Measurements from ENCODE around the gene ACOT12. TPM values are rescaled to one million over a fixed set of nuclear protein-coding genes. Genes with fewer than 3 reads are reported as not detected.
A peak's percentile ranks its signal among the peaks of the same experiment; 100 is the strongest.
"Not testable (repeated sequence)": the region's sequence is repeated elsewhere in the genome, so short reads cannot be mapped to it uniquely, and the experiment has no call there.

Gene ACOT12
- total RNA-seq, 2 donors from 2014 or later, result not detected

DNA sequence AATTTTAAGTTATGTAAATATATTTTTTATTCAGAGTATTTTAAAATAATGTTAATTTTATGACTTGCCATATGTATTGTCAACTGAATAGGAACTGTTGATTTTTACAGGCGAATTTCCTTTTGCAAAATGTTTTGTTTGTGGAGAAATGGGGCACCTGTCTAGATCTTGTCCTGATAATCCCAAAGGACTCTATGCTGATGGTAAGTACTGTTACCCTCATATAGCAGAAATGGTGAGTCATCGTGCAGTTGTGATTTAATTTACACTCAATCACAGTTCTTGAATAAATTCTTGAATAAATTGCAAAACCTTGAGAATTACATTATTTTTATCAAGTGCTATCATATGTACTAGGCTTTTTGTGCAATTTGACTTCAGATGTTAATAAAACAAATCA, 85.1 kb downstream of the ACOT12 start:
- no peak for ATAC-seq (replicated peaks)
- H3K4me3 Mint-ChIP-seq, result no peak overlapping the region
- no peak overlapping the region for H3K27ac Mint-ChIP-seq
- H3K36me3 Mint-ChIP-seq (ENCODE audit: low read depth), result peaks cover 72% of the 10 kb centered on the region
- no peaks in the 10 kb centered on the region for H3K27me3 Mint-ChIP-seq
- H3K4me1 Mint-ChIP-seq, result peaks cover 7% of the 10 kb centered on the region
- H3K9me3 Mint-ChIP-seq, result no peaks in the 10 kb centered on the region

DNA sequence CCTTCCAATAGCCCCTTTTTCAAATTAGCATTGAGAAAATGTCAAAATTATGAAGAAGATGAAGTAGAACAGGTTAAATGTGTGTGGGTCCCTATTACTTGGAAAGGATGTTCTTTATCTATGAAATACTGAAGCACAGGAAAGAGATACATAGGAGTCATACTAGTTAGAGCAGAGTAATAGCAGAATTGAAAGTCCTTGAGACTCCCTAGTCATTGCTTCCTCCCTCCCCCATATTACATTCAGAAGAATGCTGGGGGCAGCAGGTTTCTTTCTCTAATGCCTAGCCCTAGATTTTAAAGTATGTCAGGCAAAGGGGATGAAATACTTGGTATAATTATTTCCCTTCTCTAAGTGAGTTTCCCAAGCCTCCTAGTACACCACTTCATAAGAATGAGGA, 88.1 kb downstream of the ACOT12 start:
- peak overlapping the region; percentile 62 for H3K4me3 Mint-ChIP-seq
- H3K9me3 Mint-ChIP-seq, result no peaks in the 10 kb centered on the region
- H3K4me1 Mint-ChIP-seq, result peaks cover 13% of the 10 kb centered on the region
- peak; percentile 62 for ATAC-seq (replicated peaks)
- no peaks in the 10 kb centered on the region for H3K27me3 Mint-ChIP-seq
- peak overlapping the region; percentile 38 for H3K27ac Mint-ChIP-seq
- peaks cover 41% of the 10 kb centered on the region for H3K36me3 Mint-ChIP-seq (ENCODE audit: low read depth)

DNA sequence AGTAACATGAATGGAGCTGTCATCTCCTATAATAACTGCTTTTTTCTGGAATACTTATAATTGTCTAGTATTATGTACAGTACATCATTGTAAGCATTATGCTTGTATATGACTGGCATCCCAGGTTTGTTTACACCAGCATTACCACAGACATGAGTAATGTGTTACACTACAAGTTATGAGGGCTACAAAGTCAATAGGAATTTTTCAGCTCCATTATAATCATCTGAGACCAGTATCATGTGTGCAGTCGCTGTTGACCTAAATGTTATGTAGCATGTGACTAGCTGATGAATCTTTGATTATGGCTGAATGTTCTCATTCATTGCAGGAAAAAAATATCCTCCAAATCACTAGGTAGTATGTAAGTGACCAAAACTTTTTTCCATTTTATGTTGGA, 90.4 kb downstream of the ACOT12 start:
- no peak for ATAC-seq (replicated peaks)
- H3K4me1 Mint-ChIP-seq, result peaks cover 28% of the 10 kb centered on the region
- H3K4me3 Mint-ChIP-seq, result peak overlapping the region; percentile 61
- peaks cover 19% of the 10 kb centered on the region for H3K36me3 Mint-ChIP-seq (ENCODE audit: low read depth)
- H3K27me3 Mint-ChIP-seq, result no peaks in the 10 kb centered on the region
- no peaks in the 10 kb centered on the region for H3K9me3 Mint-ChIP-seq
- H3K27ac Mint-ChIP-seq, result peak overlapping the region; percentile 43

DNA sequence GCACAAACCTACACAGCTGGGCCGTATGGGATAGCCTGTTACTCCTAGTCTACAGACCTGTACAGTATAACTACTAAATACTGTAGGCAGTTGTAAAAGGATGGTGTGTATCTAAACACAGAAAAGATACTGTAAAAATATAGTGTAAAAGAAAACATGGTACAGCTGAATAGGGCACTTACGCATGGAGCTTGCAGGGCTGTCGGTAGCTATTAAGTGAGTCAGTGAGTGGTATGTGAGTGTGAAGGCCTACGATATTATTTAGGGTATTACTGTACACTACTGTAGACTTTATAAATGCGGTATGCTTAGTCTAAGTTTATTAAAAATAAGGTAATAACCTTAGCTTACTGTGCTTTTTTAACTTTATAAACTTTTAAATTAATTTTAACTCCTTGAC, 91.3 kb downstream of the ACOT12 start:
- ATAC-seq (replicated peaks), result no peak
- Mint-ChIP-seq H3K27me3 (no peaks in the 10 kb centered on the region), H3K27ac (peak overlapping the region; percentile 90), H3K36me3 (ENCODE audit: low read depth) (peaks cover 16% of the 10 kb centered on the region), H3K4me1 (peaks cover 32% of the 10 kb centered on the region), H3K9me3 (no peaks in the 10 kb centered on the region), H3K4me3 (peak overlapping the region; percentile 86)

DNA sequence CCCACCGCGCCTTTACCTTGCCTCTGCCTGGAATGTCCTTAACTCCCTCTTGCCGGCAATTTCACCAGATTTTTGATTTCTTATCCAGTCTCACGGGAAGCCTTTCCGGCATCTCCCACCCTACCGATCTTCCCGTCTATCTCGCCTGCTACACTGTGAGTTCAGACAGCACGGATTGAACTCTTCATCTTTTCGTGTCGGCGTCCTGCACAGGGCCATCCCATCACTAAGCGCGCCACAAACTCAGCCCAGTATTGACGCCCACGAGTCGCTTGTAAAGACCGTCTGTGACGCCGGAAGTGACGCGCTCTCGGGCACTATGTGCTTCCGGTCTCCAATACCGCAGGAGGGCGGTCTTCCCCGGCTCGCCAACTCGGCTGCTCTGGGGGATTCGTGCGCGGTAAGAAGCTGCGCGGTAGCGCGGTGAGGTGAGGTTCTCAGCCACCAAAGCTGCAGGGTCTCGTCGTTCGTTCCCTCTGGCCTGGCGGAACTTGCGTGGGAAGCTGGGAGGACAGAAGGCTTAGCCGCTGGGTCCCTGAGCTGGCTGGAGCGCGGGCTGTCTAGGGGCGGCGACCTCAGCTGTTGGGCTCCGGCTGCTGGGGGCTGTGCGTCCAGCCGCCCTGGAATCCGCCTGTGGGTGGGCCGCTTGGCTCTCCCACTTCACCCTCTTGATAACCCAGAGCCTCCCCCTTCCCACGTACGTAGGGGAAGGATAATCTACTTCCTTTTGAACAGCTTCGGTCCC, 92.5 kb downstream of the ACOT12 start, which contains the start of gene ZCCHC9:
Gene ZCCHC9 (plus strand): TSS at position 317 of the 745 bp plus-strand sequence. CDS start 3,171 bp downstream, outside the sequence.
- Mint-ChIP-seq H3K4me3 (peak within 1 kb of the TSS; percentile 86), H3K9me3 (no peaks in the 10 kb centered on the region), H3K4me1 (peaks cover 39% of the 10 kb centered on the region)

DNA sequence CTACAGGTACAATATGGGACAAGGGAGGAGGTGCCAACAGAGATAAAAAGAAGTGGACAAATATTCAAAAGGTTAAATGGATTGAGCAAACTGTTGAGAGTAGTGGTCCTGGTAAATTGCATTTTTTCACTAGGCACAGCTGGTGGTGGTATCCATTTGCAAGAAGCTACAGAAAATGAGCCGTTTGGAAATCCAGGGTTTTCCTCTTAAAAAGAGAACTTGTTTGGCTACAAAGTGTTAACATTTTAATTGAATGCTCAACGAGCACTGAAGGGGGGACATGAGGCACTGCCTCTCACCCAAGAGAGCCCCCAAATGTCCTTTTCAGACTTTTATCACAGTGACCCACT, 93.0 kb downstream of the ACOT12 start:
- peaks cover 27% of the 10 kb centered on the region for H3K36me3 Mint-ChIP-seq (ENCODE audit: low read depth)
- peaks cover 39% of the 10 kb centered on the region for H3K4me1 Mint-ChIP-seq
- no peaks in the 10 kb centered on the region for H3K9me3 Mint-ChIP-seq
- no peak for ATAC-seq (replicated peaks)
- H3K27me3 Mint-ChIP-seq, result no peaks in the 10 kb centered on the region
- peak overlapping the region; percentile 90 for H3K27ac Mint-ChIP-seq
- peak overlapping the region; percentile 86 for H3K4me3 Mint-ChIP-seq

More for the DNA sequence above, 92.5 kb downstream of the ACOT12 start, which contains the start of gene ZCCHC9:
- peak; percentile 92 for ATAC-seq (replicated peaks)
- H3K36me3 Mint-ChIP-seq (ENCODE audit: low read depth), result peaks cover 27% of the 10 kb centered on the region
- peak within 1 kb of the TSS; percentile 90 for H3K27ac Mint-ChIP-seq
- no peaks in the 10 kb centered on the region for H3K27me3 Mint-ChIP-seq

DNA sequence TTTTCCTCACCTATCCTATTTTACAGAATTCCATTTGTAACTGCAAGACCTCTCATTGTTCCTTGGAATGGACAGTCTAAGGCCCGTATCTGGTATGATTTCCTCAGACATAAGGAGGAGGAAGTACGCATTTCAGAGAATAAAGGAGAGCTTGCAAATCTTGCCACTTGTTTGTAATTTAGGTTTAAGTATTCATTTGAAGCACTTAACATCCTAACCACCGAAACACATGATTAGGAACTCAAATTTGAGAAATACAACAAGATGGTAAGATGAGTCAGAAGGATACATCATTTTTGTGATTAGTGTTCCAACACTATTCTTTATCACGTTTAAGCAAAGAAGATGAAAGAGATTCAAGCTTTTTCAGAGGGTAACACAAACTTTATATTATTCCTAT, 96.4 kb downstream of the ACOT12 start:
- Mint-ChIP-seq H3K9me3 (peaks cover 5% of the 10 kb centered on the region), H3K4me3 (peak overlapping the region; percentile 37), H3K27ac (peak overlapping the region; percentile 39), H3K4me1 (peaks cover 40% of the 10 kb centered on the region), H3K27me3 (no peaks in the 10 kb centered on the region), H3K36me3 (ENCODE audit: low read depth) (peaks cover 19% of the 10 kb centered on the region)
- ATAC-seq (replicated peaks), result peak; percentile 18

DNA sequence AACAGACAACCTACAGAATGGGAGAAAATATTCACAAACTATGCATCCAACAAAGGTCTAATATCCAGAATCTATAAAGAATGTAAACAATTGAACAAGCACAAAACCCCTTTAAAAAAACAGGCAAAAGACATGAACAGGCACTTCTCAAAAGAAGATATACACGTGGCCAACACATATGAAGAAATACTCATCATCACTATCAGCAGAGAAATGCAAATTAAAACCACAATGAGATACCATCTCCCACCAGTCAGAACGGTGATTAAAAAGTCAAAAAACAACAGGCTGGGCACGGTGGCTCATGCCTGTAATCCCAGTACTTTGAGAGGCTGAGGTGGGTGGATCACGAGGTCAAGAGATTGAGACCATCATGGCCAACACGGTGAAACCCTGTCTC, 99.9 kb downstream of the ACOT12 start:
- Mint-ChIP-seq H3K9me3 (peaks cover 13% of the 10 kb centered on the region), H3K36me3 (ENCODE audit: low read depth) (peaks cover 30% of the 10 kb centered on the region), H3K27ac (peak overlapping the region; percentile 15), H3K4me3 (peak overlapping the region; percentile 27), H3K4me1 (peaks cover 50% of the 10 kb centered on the region)
- ATAC-seq (replicated peaks), result peak; percentile 79
- H3K27me3 Mint-ChIP-seq, result not testable (repeated sequence)

DNA sequence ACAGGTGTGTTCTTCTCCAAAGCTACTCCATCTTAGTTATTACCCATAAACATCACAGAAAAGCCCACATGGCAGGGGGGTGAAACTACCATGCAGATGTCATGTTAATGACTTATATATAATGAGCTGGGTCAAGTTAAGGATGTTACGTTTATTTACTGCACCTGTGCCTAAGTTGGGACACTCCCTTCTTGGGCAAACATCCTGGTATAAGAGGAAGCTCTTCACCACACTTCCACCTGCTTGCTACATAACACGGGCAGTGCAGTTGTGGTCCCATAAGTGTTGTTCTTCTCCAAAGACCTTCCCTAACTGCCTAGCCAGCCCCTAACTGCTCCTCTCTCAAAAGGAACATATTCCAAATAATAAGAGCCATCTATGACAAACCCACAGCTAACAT, 101.8 kb downstream of the ACOT12 start:
- peak overlapping the region; percentile 9 for H3K4me3 Mint-ChIP-seq
- no peak for ATAC-seq (replicated peaks)
- H3K27me3 Mint-ChIP-seq, result no peaks in the 10 kb centered on the region
- peaks cover 13% of the 10 kb centered on the region for H3K9me3 Mint-ChIP-seq
- no peak overlapping the region for H3K27ac Mint-ChIP-seq
- H3K4me1 Mint-ChIP-seq, result peaks cover 44% of the 10 kb centered on the region
- peaks cover 27% of the 10 kb centered on the region for H3K36me3 Mint-ChIP-seq (ENCODE audit: low read depth)

DNA sequence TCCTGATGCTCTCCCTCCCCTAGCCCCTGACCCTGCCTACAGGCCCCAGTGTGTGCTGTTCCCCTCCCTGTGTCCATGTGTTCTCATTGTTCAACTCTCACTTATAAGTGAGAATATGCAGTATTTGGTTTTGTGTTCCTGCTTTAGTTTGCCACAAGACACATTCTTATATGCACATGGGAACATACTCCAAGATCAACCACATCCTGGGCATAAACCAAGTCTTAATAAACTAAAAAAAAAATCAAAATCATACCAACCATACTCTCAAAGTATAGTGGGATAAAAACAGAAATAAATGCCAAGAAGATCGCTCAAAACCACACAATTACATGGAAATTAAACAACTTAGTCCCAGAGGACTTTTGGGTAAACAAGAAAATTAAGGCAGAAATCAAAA, 103.8 kb downstream of the ACOT12 start:
- H3K4me3 Mint-ChIP-seq, result no peak overlapping the region
- peaks cover 13% of the 10 kb centered on the region for H3K9me3 Mint-ChIP-seq
- H3K27ac Mint-ChIP-seq, result no peak overlapping the region
- no peak for ATAC-seq (replicated peaks)
- H3K36me3 Mint-ChIP-seq (ENCODE audit: low read depth), result peaks cover 31% of the 10 kb centered on the region
- peaks cover 46% of the 10 kb centered on the region for H3K4me1 Mint-ChIP-seq
- no peaks in the 10 kb centered on the region for H3K27me3 Mint-ChIP-seq

DNA sequence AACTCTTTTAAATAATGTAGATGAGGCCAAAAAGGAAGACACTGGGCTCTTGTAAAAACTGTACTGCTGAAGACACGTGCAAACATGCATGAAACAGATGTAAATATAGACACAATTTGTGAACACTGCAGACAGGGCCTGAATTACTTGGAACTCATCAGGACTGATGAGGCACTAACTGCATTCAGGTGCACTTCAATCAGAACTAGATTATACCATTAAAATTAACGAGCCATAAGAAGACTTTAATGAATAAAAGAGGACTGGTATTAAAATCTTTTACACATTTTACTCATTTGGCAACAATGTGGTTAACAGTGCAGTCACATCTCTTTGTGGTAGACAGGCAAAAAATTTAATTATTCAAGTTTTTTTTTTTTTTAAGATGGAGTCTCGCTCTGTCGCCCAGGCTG, 105.9 kb downstream of the ACOT12 start:
- Mint-ChIP-seq H3K4me3 (peak overlapping the region; percentile 54), H3K4me1 (peaks cover 39% of the 10 kb centered on the region), H3K9me3 (peaks cover 10% of the 10 kb centered on the region), H3K36me3 (ENCODE audit: low read depth) (peaks cover 29% of the 10 kb centered on the region), H3K27ac (peak overlapping the region; percentile 76), H3K27me3 (no peaks in the 10 kb centered on the region)
- ATAC-seq (replicated peaks), result peak; percentile 13

DNA sequence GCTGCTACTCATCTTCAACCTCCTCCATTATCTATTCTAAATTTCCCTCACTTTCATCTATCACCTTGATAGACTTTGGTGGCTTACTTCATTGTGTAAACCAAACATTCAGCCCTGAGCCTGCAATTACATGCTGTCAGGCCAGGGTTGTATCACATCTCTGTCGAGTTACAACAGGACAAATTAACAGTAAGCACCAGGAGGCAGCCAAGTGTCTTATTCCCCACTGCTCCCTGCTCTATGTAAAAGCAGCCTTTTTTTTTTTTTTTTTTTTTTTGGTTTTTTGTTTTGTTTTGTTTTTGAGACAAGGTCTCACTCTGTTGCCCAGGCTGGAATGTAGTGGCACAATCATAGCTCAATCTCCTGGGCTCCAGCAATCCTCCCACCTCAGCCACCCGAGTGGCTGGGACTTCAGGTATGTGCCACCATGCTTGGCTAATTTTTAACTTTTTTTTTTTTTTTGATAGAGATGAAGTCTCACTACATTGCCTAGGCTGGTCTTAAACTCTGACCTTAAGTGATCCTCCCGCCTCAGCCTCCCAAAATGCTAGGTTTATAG, 107.8 kb downstream of the ACOT12 start:
- Mint-ChIP-seq H3K27ac (peak overlapping the region; percentile 76), H3K4me3 (no peak overlapping the region), H3K27me3 (no peaks in the 10 kb centered on the region), H3K4me1 (peaks cover 24% of the 10 kb centered on the region), H3K9me3 (peaks cover 1% of the 10 kb centered on the region), H3K36me3 (ENCODE audit: low read depth) (peaks cover 23% of the 10 kb centered on the region)
- no peak for ATAC-seq (replicated peaks)

DNA sequence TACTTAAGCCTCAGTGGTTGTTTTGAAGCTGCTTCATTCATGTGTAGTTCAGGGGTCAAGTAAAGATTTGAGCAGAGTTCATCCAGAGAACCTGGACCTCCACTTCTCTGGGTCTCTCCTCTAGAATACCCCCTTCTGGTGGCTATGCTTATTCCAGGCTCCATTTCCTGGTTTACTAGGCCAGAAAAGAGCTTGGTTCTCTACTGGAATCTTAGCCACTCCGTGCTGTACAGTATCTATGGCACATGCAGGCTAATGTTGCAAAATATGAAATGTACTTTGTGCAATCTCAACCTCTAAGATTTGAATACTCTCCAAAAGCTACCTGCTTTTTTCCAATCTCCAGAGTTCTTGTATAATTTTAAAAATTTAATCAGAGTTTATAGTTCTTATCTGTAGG, 110.0 kb downstream of the ACOT12 start:
- Mint-ChIP-seq H3K27ac (no peak overlapping the region), H3K36me3 (ENCODE audit: low read depth) (peaks cover 17% of the 10 kb centered on the region), H3K9me3 (no peaks in the 10 kb centered on the region), H3K27me3 (no peaks in the 10 kb centered on the region), H3K4me3 (no peak overlapping the region), H3K4me1 (peaks cover 12% of the 10 kb centered on the region)
- no peak for ATAC-seq (replicated peaks)

Measured in activated T-helper 17 cell treated with anti-CD3 and anti-CD28 coated beads, Interleukin-2, amount 50 U/mL, for 72 hours (primary cell).